ENCODE measurements around the gene RASL12.

RASL12 gene

DNA sequence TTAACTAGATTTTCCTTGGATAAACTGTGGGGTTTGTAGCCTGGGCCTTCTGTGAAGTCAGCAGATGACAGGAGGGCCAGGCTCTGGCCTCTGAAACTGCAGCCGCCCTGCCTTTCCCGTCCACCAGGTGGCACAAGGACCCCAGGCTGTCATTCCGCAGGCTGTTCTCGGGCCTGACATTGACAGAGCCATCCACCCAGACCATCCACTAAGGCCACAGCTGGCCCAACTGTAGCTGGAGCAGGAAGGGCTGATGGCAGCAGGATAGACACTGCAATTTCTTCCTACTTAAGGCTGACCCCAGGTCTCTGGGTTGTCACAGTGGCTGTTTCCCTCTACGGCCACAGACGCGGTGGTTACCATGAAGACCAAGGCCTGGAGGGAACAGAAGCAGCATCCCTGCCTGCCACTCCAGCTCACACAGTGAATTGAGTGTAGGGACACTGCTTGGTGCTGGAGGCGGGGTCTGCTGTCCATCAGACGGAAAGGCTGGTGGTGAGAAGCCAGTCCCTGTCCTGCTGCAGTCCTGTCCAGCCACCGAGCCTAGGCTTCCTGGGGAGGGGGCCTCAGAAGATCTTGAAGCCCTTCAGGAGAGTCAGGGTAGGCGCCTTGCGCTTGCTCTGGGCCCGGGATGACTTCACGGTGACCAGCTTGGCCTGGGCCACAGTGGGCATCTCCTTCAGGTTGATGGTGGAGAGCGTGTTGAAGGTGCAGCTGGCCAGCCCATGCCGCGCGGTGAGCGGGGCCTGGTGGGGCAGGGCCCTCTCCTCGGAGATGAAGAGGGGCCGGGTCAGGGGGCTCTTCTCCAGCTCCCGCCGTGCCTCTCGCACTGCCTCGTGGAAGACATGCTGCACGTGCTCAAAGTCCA is 13.2 kb downstream of the RASL12 start:
- DNase-seq (ENCODE audit: low read depth), result peak; percentile 23
- peak; percentile 95 for TF ChIP-seq CTCF (IDR thresholded peaks at IDR 0.05; ENCODE audit: control insufficient read depth, extremely low read depth, insufficient read depth)
- no peak overlapping the region for H3K4me3 ChIP-seq (ENCODE audit: low read depth, low read length)

DNA sequence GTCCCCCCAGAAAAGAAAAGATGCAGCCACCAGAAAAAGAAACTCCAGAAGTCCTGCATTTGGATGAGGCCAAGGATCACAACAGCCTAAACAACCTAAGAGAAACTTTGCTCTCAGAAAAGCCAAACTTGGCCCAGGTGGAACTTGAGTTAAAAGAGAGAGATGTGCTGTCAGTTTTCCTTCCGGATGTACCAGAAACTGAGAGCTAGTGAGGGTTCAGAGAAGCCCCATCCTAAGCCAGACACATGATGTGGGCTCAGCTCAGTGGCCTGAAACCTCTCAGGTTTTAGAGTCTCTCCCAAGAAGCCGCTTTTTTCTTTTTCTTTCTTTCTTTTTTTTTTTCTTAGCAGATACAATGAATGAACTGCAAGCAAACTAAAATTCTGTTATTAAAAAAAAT is 14.8 kb downstream of the RASL12 start:
- no peak overlapping the region for H3K4me3 ChIP-seq (ENCODE audit: low read depth, low read length)
- TF ChIP-seq CTCF (IDR thresholded peaks at IDR 0.05; ENCODE audit: control insufficient read depth, extremely low read depth, insufficient read depth), result no peak
- no peak for DNase-seq (ENCODE audit: low read depth)

DNA sequence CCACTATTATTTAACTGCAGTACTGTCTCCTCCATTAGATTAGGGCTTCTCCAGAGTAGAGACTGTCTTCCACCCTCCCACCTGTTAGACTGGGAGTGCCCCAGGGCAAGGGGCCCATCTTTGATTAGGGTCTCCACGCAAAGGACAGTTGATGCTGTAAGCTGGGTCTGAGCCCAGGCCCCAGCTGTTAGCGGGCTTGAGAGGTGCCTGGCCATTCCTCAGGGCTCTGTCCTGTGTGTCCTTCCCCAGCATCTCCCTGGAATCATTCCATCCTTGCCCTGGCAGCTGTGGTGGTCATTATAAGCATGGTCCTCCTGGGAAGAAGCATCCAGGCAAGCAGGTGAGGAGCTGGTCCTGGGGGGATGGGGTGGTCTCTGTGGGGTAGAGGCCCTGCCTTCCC is 16.5 kb downstream of the RASL12 start:
- no peak overlapping the region for H3K4me3 ChIP-seq (ENCODE audit: low read depth, low read length)
- no peak for TF ChIP-seq CTCF (IDR thresholded peaks at IDR 0.05; ENCODE audit: control insufficient read depth, extremely low read depth, insufficient read depth)
- no peak for DNase-seq (ENCODE audit: low read depth)

DNA sequence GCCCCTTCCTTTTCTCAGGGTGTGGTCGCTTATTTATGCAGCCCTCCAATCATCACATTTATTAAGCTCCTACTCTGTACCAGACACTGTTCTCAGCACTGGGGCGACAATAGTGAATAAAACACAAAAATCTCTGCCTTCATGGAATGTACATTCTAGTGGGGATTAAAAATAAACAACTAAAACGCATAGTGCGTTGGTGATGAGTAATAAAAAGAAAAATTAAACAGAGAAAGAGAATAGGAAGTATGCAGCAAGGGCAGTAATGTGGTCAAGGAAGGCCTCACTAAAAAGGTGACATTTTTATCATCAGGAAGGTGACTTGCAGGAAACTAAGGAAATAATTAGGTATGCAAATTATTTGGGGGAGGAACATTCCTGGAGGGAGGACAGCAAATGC is 17.5 kb downstream of the RASL12 start:
- no peak for DNase-seq (ENCODE audit: low read depth)
- H3K4me3 ChIP-seq (ENCODE audit: low read depth, low read length), result no peak overlapping the region
- no peak for TF ChIP-seq CTCF (IDR thresholded peaks at IDR 0.05; ENCODE audit: control insufficient read depth, extremely low read depth, insufficient read depth)

DNA sequence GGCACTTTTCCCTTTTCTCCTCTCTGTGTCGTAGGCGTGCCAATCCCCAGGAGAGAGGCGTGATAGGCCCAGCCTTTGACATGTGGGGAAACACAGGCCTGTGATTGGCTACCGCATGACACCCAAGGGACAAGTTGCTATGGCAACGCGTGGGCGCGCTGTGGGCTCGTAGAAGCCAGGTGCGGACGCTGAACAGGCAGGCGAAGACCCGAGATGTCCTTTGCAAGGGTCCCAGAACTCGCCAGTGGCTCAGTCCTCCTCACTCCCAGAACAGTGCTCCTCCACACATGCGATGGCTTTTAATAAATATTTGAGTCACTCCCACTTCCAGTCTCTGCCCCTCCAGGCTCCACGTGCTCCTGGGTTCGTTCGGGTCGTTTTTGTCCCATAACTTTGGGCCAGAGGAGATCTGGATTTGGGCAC is 18.4 kb downstream of the RASL12 start:
- TF ChIP-seq CTCF (IDR thresholded peaks at IDR 0.05; ENCODE audit: control insufficient read depth, extremely low read depth, insufficient read depth), result no peak
- H3K4me3 ChIP-seq (ENCODE audit: low read depth, low read length), result peak overlapping the region; percentile 43
- DNase-seq (ENCODE audit: low read depth), result peak; percentile 83

DNA sequence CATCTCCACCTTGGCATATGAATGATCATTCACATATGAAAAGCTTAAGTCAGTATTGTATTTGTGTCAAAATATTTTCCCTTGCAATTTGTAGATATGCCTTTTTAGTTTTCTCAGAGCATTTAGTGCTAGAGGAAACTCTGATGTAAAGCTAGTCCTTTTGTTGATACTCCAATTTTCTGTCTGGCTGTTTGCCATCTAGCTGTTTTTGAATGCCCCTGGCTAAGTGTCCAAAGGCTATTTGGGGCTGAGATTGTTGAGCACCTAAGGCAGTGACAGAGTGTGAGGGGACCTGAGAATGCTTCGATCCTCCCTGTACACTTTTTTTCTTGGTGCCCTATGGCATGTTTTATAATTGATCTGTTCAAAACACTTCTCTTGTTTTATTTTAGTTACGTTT is 19.6 kb downstream of the RASL12 start:
- no peak overlapping the region for H3K4me3 ChIP-seq (ENCODE audit: low read depth, low read length)
- no peak for TF ChIP-seq CTCF (IDR thresholded peaks at IDR 0.05; ENCODE audit: control insufficient read depth, extremely low read depth, insufficient read depth)
- no peak for DNase-seq (ENCODE audit: low read depth)
